Measurements from ENCODE around the gene NLGN4Y.

- peak in 2 of 6 experiments; percentile 32 to 48 for TF ChIP-seq CTCF (IDR thresholded peaks at IDR 0.05)
- no peak for TF ChIP-seq POLR2A (IDR thresholded peaks at IDR 0.05)
Measured at GRCh38 chrY:14525315-14525714, 986 bp downstream of the NLGN4Y start.
